ENCODE data around the gene CHST3. TPM values are rescaled to one million over a fixed set of nuclear protein-coding genes. Genes with fewer than 3 reads are reported as not detected.
"Not testable (repeated sequence)": the region's sequence is repeated elsewhere in the genome, so short reads cannot be mapped to it uniquely, and the experiment has no call there.

CHST3 gene
- polyA plus RNA-seq, 1 donor (not counting 4 experiments of a cell fraction or from before 2014, with no cell fraction given), result 12.0 TPM

GRCh38 chr10:72031706-72032105 is 67.5 kb downstream of the CHST3 start:
- no peaks in the 10 kb centered on the region for H3K9me3 ChIP-seq (ENCODE audit: control insufficient read depth, low read depth, low read length)
- no peaks in the 10 kb centered on the region for H4K20me1 ChIP-seq (ENCODE audit: control insufficient read depth, extremely low read depth, insufficient read depth, low read length)
- H3K79me2 ChIP-seq (ENCODE audit: control insufficient read depth, insufficient read depth, low read length), result no peaks in the 10 kb centered on the region
- no peaks in the 10 kb centered on the region for H3K9me1 ChIP-seq (ENCODE audit: control insufficient read depth, extremely low read depth, insufficient read depth, low read length)
- H3K27ac ChIP-seq (ENCODE audit: control insufficient read depth, insufficient read depth, low read length), result no peak overlapping the region
- no peak overlapping the region for H2AFZ ChIP-seq (ENCODE audit: control insufficient read depth, low read length)
- TF ChIP-seq EZH2 (IDR thresholded peaks at IDR 0.05; ENCODE audit: low read length), result no peak
- no peak for TF ChIP-seq CTCF (optimal IDR thresholded peaks at IDR 0.05 in 1 of 3, IDR thresholded peaks at IDR 0.05 in 1 of 3, conservative IDR thresholded peaks at IDR 0.05 in 1 of 3; ENCODE audit: extremely low read depth in 1 of 3, insufficient read depth in 2 of 3, low read length in 3 of 3)
- H3K4me3 ChIP-seq (ENCODE audit: control insufficient read depth in 2 of 3, extremely low read depth in 1 of 3, insufficient read depth in 2 of 3, low read depth in 1 of 3, low read length in 3 of 3), result no peak overlapping the region
- peaks cover 14% of the 10 kb centered on the region for H3K4me1 ChIP-seq (ENCODE audit: control insufficient read depth, extremely low read depth, insufficient read depth, low read length)
- dilution Hi-C loops (cut with MboI; ENCODE audit: extremely low pct_ligation_motif_present, low sequenced_read_pairs), result no loop called here
- no peaks in the 10 kb centered on the region for H3K27me3 ChIP-seq (ENCODE audit: control insufficient read depth, extremely low read depth, insufficient read depth, low read length)
- no peak overlapping the region for H3K9ac ChIP-seq (ENCODE audit: control insufficient read depth, extremely low read depth, insufficient read depth, low read length)
- no peak overlapping the region for H3K4me2 ChIP-seq (ENCODE audit: control insufficient read depth, extremely low read depth, insufficient read depth, low read depth, low read length)
- no peak for FAIRE-seq
- H3K36me3 ChIP-seq (ENCODE audit: control insufficient read depth in 2 of 2, extremely low read depth in 1 of 2, insufficient read depth in 2 of 2, low read length in 2 of 2), result no peaks in the 10 kb centered on the region
- no peak for DNase-seq (ENCODE audit: low read depth, low spot score)

GRCh38 chr10:72032409-72033162 is 68.4 kb downstream of the CHST3 start:
- H3K4me1 ChIP-seq (ENCODE audit: control insufficient read depth, extremely low read depth, insufficient read depth, low read length), result peaks cover 11% of the 10 kb centered on the region
- H3K79me2 ChIP-seq (ENCODE audit: control insufficient read depth, insufficient read depth, low read length); H3K4me3 ChIP-seq (ENCODE audit: control insufficient read depth in 2 of 3, extremely low read depth in 1 of 3, insufficient read depth in 2 of 3, low read depth in 1 of 3, low read length in 3 of 3); dilution Hi-C loops (cut with MboI; ENCODE audit: extremely low pct_ligation_motif_present, low sequenced_read_pairs); H3K9me1 ChIP-seq (ENCODE audit: control insufficient read depth, extremely low read depth, insufficient read depth, low read length); H4K20me1 ChIP-seq (ENCODE audit: control insufficient read depth, extremely low read depth, insufficient read depth, low read length); H3K27me3 ChIP-seq (ENCODE audit: control insufficient read depth, extremely low read depth, insufficient read depth, low read length); DNase-seq (ENCODE audit: low read depth, low spot score); H3K4me2 ChIP-seq (ENCODE audit: control insufficient read depth, extremely low read depth, insufficient read depth, low read depth, low read length); H2AFZ ChIP-seq (ENCODE audit: control insufficient read depth, low read length); H3K27ac ChIP-seq (ENCODE audit: control insufficient read depth, insufficient read depth, low read length); H3K9me3 ChIP-seq (ENCODE audit: control insufficient read depth, low read depth, low read length); FAIRE-seq; H3K36me3 ChIP-seq (ENCODE audit: control insufficient read depth in 2 of 2, extremely low read depth in 1 of 2, insufficient read depth in 2 of 2, low read length in 2 of 2); H3K9ac ChIP-seq (ENCODE audit: control insufficient read depth, extremely low read depth, insufficient read depth, low read length): not testable (repeated sequence)

All from keratinocyte (primary cell).